Measurements from ENCODE around the gene AKR1C8.

The AKR1C8 gene

DNA sequence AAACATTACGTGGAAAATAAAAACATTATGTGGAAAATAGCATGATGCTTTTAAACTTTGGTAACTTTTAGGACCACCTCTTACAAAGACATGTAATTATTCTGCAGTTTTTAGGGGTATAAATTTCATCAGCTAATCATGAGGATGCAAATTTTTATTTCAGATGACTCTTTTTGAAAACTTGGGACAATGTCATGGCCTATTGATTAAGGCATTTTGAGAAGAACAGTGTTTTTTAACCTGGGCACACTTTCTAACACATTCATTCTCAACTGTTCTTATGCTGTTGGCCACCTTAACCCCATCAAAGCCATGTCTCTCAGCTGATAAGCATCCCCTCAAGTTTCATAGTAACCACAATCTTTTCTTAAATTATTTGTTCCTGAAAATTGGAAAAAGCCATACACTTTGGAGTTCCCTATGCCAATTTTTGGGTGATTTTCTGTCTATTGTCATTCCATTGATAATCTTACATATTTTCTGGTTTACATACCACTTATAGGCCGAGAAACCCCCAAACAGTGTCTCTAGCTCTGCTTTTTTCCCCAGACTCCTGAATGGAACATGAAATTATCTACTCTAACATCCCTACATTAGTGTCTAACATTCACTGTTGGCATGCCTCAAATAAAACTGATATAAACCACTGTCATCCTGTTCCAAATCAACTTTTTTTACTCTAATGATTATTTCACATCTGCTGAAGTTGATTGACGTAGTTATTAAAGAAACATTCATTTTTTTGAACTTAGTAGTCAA, 76.1 kb downstream of the AKR1C8 start:
- DNase-seq (ENCODE audit: low read depth in 2 of 2): no peak

DNA sequence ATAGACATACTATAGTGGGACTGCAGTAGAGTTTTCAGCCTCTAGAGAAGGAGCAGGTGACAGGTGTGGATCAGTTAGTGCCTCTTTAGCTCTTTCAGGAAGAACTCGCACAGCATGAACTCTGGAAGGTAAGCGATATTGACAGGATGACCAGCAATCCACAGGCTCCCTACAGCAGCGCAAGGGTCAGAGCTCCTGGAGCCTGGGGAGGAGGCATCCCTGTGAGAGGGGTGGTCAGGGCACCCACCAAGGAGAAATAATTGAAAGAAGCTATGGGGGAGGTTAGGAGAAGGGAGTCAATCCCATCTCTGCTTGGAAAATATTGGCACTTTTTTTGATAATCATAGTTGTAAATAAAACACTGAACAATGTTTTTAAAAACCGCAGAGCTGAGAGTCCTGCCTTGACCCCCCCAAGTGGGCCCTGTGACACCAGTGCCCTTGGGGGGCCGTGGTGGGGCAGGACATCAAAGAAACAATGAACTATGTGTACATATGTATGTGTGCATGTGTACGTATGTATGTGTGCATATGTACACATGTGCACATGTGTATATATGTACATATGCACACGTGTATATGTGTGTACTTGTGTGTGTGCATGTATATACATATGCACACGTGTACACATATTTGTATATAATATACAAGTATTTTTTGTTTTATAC, 77.0 kb downstream of the AKR1C8 start:
- DNase-seq (ENCODE audit: low read depth in 2 of 2): no peak

DNA sequence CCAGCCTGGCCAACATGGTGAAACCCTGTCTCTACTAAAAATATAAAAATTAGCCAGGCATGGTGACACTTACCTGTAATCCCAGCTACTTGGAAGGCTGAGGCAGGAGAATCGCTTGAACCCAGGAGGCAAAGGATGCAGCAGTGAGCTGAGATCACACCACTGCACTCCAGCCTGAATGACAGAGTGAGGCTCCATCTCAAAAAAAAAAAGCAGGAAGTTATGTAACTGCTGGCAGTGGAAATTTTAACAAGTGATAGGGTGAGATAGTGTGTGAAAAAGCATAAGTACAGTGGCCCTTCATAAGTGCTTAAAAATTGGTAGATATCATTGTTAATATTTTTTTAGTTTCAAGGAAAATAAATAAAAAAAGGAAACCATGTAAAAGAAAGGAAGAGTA, 78.4 kb downstream of the AKR1C8 start:
- no peak for DNase-seq (ENCODE audit: low read depth in 2 of 2)

DNA sequence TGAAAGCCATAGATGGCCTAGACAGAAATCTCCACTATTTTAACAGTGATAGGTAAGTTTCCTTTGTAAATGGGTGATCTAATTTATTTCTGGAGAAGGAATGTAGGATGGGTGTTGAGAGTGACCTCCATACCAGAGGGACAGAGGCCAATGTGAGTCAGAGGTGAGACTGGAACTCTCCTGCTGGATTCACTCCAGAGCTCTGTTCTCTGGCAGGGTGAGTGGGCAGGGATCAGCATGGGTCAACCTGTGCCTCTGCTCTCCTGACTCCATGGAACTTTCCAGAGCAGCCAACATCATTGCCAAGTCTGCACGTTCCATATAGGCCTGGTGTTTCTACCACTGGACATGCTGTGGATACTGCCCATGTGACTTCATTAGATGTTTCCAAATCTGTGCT, 79.3 kb downstream of the AKR1C8 start:
- DNase-seq (ENCODE audit: low read depth in 2 of 2): no peak
